Measurements from ENCODE around the gene LMLN. TPM values are rescaled to one million over a fixed set of nuclear protein-coding genes. Genes with fewer than 3 reads are reported as not detected.

The LMLN gene
- total RNA-seq, result 2.4 and 3.3 TPM in 2 replicates

GRCh38 chr3:197959891-197960693, at the start of gene LMLN:
LMLN (plus strand) TSS chr3:197960217; CDS start chr3:197960246, 29 bp downstream.

GRCh38 chr3:197949778-197950676, 10.0 kb upstream of the LMLN start, which contains the start of gene RPL35A:
RPL35A (plus strand) TSS chr3:197950190; CDS start chr3:197950968, 778 bp downstream.

Other genes starting within 250 kb of the LMLN start
- 5.1 and 5.6 TPM in 2 replicates for gene RUBCN, start 223.3 kb upstream of the LMLN start, total RNA-seq
- gene FYTTD1, start 210.3 kb upstream of the LMLN start, total RNA-seq, result 48.5 and 49.2 TPM in 2 replicates
- 51.7 and 63.0 TPM in 2 replicates for gene LRCH3, start 169.0 kb upstream of the LMLN start, total RNA-seq
- 667 and 982 TPM in 2 replicates for gene RPL35A, start 10.0 kb upstream of the LMLN start, total RNA-seq

Data from dermis lymphatic vessel endothelial cell (primary cell).